ENCODE data around the gene CTNNBIP1.

- no peak for TF ChIP-seq CTCF (IDR thresholded peaks at IDR 0.05; ENCODE audit: extremely low read depth in 1 of 2, insufficient read depth in 1 of 2, low read depth in 1 of 2, low read length in 2 of 2)
- TF ChIP-seq POLR2AphosphoS5 (IDR thresholded peaks at IDR 0.05; ENCODE audit: insufficient read depth, low read depth, low read length) = no peak
- no peak for TF ChIP-seq POLR2A (IDR thresholded peaks at IDR 0.05; ENCODE audit: low read depth, low read length)
Measured at GRCh38 chr1:9868244-9868590, 41.9 kb downstream of the CTNNBIP1 start.
